H9 (cell line): ENCODE results near the gene BANP. TPM values are rescaled to one million over a fixed set of nuclear protein-coding genes. Genes with fewer than 3 reads are reported as not detected.

Source experiments
- DNase-seq: peaks from one replicate; pipeline ENCODE4 v3.0.0-alpha.2; 2017
- H2AFZ ChIP-seq: one replicate; pipeline ENCODE4 v1.6.1; 2013; ENCODE audit warnings: mild to moderate bottlenecking, low read length, control low read depth, moderate library complexity
- H2AK5ac ChIP-seq: 2 replicates; pipeline ENCODE4 v1.6.1; 2013; ENCODE audit warnings: low read length, control low read depth, mixed read lengths; ENCODE audit not compliant: insufficient read length
- H2BK120ac ChIP-seq: one replicate; pipeline ENCODE4 v1.6.1; 2013; ENCODE audit warnings: low read depth, mild to moderate bottlenecking, low read length, control low read depth, inconsistent platforms; ENCODE audit not compliant: poor library complexity, severe bottlenecking
- H2BK12ac ChIP-seq: 2 replicates; pipeline ENCODE4 v1.6.1; 2013; ENCODE audit warnings: low read length, control low read depth, mixed read lengths, low read depth; ENCODE audit not compliant: insufficient read length
- H2BK15ac ChIP-seq: 2 replicates; pipeline ENCODE4 v1.6.1; 2013; ENCODE audit warnings: low read depth, low read length, control low read depth
- H2BK20ac ChIP-seq: one replicate; pipeline ENCODE4 v1.6.1; 2013; ENCODE audit warnings: low read depth, mild to moderate bottlenecking, low read length, control low read depth, inconsistent platforms; ENCODE audit not compliant: poor library complexity, severe bottlenecking
- H2BK5ac ChIP-seq: 2 replicates; pipeline ENCODE4 v1.6.1; 2013; ENCODE audit warnings: low read length, control low read depth, mixed read lengths; ENCODE audit not compliant: insufficient read length
- H3K14ac ChIP-seq: 2 replicates; pipeline ENCODE4 v1.6.1; 2013; ENCODE audit warnings: low read length, control low read depth; ENCODE audit not compliant: insufficient read depth
- H3K18ac ChIP-seq: 2 replicates; pipeline ENCODE4 v1.6.1; 2013; ENCODE audit warnings: low read depth, mild to moderate bottlenecking, mixed read lengths, low read length, control low read depth; ENCODE audit not compliant: insufficient read length
- H3K23ac ChIP-seq: 2 replicates; pipeline ENCODE4 v1.6.1; 2013; ENCODE audit warnings: low read length, control low read depth, mixed read lengths, low read depth; ENCODE audit not compliant: insufficient read length
- H3K23me2 ChIP-seq: 2 replicates; pipeline ENCODE4 v1.6.1; 2013; ENCODE audit warnings: low read depth, mild to moderate bottlenecking, mixed read lengths, low read length, control low read depth; ENCODE audit not compliant: insufficient read length, poor library complexity, severe bottlenecking
- H3K27ac ChIP-seq: 2 replicates; pipeline ENCODE4 v1.5.1; 2013; ENCODE audit warnings: low read length, control low read depth, mixed read lengths, low read depth; ENCODE audit not compliant: insufficient read length
- H3K27me3 ChIP-seq: 2 replicates; pipeline ENCODE4 v1.6.1; 2013; ENCODE audit warnings: low read length, control low read depth, inconsistent platforms; ENCODE audit not compliant: insufficient read depth
- H3K4ac ChIP-seq: 2 replicates; pipeline ENCODE4 v1.6.1; 2013; ENCODE audit warnings: low read depth, mild to moderate bottlenecking, control low read depth, inconsistent platforms, low read length, moderate library complexity
- H3K4me1 ChIP-seq: 2 replicates; pipeline ENCODE4 v1.6.1; 2013; ENCODE audit warnings: low read length, control low read depth, inconsistent platforms; ENCODE audit not compliant: insufficient read depth
- H3K4me2 ChIP-seq: 2 replicates; pipeline ENCODE4 v1.6.1; 2013; ENCODE audit warnings: low read length, control low read depth, mixed read lengths; ENCODE audit not compliant: insufficient read length, insufficient read depth
- H3K56ac ChIP-seq: 2 replicates; pipeline ENCODE4 v1.6.1; 2013; ENCODE audit warnings: low read depth, mild to moderate bottlenecking, mixed read lengths, low read length, control low read depth; ENCODE audit not compliant: insufficient read length
- H3K79me1 ChIP-seq: 2 replicates; pipeline ENCODE4 v1.6.1; 2013; ENCODE audit warnings: low read depth, mild to moderate bottlenecking, moderate library complexity, low read length, control low read depth, inconsistent platforms; ENCODE audit not compliant: insufficient read depth, poor library complexity, severe bottlenecking
- H3K79me2 ChIP-seq: 2 replicates; pipeline ENCODE4 v1.6.1; 2013; ENCODE audit warnings: low read length, control low read depth, inconsistent platforms; ENCODE audit not compliant: insufficient read depth
- H3K9ac ChIP-seq: 2 replicates; pipeline ENCODE4 v1.6.1; 2013; ENCODE audit warnings: low read length, control low read depth, mixed read lengths; ENCODE audit not compliant: insufficient read length; ENCODE audit errors: extremely low read depth
- H3K9me3 ChIP-seq: one replicate; pipeline ENCODE4 v1.6.1; 2013; ENCODE audit warnings: low read depth, low read length, inconsistent platforms; ENCODE audit not compliant: control insufficient read depth
- H3T11ph ChIP-seq: one replicate; pipeline ENCODE4 v1.6.1; 2013; ENCODE audit warnings: mild to moderate bottlenecking, low read length, control low read depth, inconsistent platforms
- H4K20me1 ChIP-seq: one replicate; pipeline ENCODE4 v1.6.1; 2013; ENCODE audit not compliant: control insufficient read depth, insufficient read length, insufficient read depth
- H4K5ac ChIP-seq: 2 replicates; pipeline ENCODE4 v1.6.1; 2013; ENCODE audit warnings: low read depth, mild to moderate bottlenecking, mixed read lengths, low read length, control low read depth; ENCODE audit not compliant: insufficient read length
- H4K8ac ChIP-seq: replicated peaks from 2 replicates; pipeline ENCODE4 v1.6.1; 2013; ENCODE audit warnings: low read length, control low read depth, mixed read lengths, low read depth; ENCODE audit not compliant: insufficient read length
- H4K91ac ChIP-seq: 2 replicates; pipeline ENCODE4 v1.6.1; 2013; ENCODE audit warnings: low read depth, mild to moderate bottlenecking, moderate library complexity, mixed read lengths, low read length, control low read depth; ENCODE audit not compliant: insufficient read length
- H3K27ac Mint-ChIP-seq, 3 experiments: 2 replicates in 2 of 3; 3 replicates in 1 of 3; pipeline ENCODE4 v1.8.0; 2020 to 2021; ENCODE audit warnings: mixed read lengths in 3 of 3, mild to moderate bottlenecking in 1 of 3, moderate library complexity in 1 of 3
- H3K27me3 Mint-ChIP-seq: 2 replicates; pipeline ENCODE4 v1.8.0; 2021; ENCODE audit warnings: low read depth, mild to moderate bottlenecking, moderate library complexity, mixed read lengths
- H3K36me3 Mint-ChIP-seq, 3 experiments: 2 replicates in 2 of 3; 3 replicates in 1 of 3; pipeline ENCODE4 v1.8.0; 2020 to 2021; ENCODE audit warnings: low read depth in 3 of 3, mixed read lengths in 3 of 3; ENCODE audit not compliant: insufficient read depth in 1 of 3
- H3K4me1 Mint-ChIP-seq, 2 experiments: 2 replicates each; pipeline ENCODE4 v1.8.0; 2020; ENCODE audit warnings: mixed read lengths in 2 of 2
- H3K4me3 Mint-ChIP-seq, 2 experiments: 2 replicates in 1 of 2; 3 replicates in 1 of 2; pipeline ENCODE4 v1.8.0; 2020 to 2021; ENCODE audit warnings: mild to moderate bottlenecking in 2 of 2, mixed read lengths in 2 of 2, moderate library complexity in 1 of 2
- H3K9me3 Mint-ChIP-seq, 2 experiments: 2 replicates in 1 of 2; 3 replicates in 1 of 2; pipeline ENCODE4 v1.8.0; 2020; ENCODE audit warnings: mild to moderate bottlenecking in 2 of 2, mixed read lengths in 2 of 2, moderate library complexity in 1 of 2
- CTCF ChIP-seq: fragments of 200-600 bp; sonication (generic); conservative IDR thresholded peaks from 3 replicates; pipeline ENCODE4 v1.8.0; 2021; ENCODE audit warnings: antibody characterized with exemption, mild to moderate bottlenecking
- WGBS: extraction: QIAGEN DNeasy Blood & Tissue Kit; methylation state at CpG from one replicate; pipeline ENCODE4 v1.1.7; 2013; ENCODE audit warnings: missing lambda C conversion rate, low lambda C conversion rate, mixed read lengths; ENCODE audit not compliant: insufficient read length; ENCODE audit errors: extremely low coverage; 5-methylcytosine and 5-hydroxymethylcytosine counted together
- total RNA-seq: library from RNA; stranded (reverse); gene quantifications from 2 replicates; pipeline ENCODE4 v1.2.1, GENCODE V29; 2021

BANP gene
- total RNA-seq, 1 experiment from 2014 or later, result 24.9 TPM

DNA sequence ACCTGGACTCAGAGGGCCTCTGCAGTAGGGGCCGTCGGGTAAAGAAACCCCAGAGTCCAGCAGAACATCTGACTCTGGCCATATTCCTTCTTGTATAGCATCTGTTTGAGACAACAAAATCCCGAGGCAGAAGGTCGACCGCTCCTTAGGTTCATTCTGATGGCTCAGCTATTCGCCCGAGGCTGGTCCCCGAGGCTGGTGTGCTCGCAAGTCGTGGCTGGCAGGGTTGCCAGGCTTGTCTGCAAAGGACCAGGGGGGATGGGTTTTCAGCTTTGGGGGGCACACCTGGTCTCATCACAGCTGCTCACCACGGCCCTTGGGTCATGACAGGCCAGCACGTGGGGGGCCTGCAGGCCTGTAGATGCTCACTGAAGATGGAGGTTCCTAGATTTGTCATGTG is 119.1 kb downstream of the BANP start:
- no peak overlapping the region for H3K27ac Mint-ChIP-seq
- Histone ChIP-seq H3K14ac (no peak overlapping the region), H3T11ph (no peak overlapping the region), H3K4me2 (no peak overlapping the region), H3K79me2 (no peaks in the 10 kb centered on the region), H3K56ac (no peak overlapping the region), H2AFZ (no peak overlapping the region), H4K8ac (no peak overlapping the region), H3K79me1 (no peaks in the 10 kb centered on the region), H4K5ac (no peak overlapping the region), H3K4me1 (no peaks in the 10 kb centered on the region), H2BK5ac (no peak overlapping the region), H4K20me1 (no peaks in the 10 kb centered on the region), H4K91ac (no peak overlapping the region), H3K27ac (no peak overlapping the region), H2AK5ac (no peak overlapping the region), H3K23me2 (no peaks in the 10 kb centered on the region), H3K27me3 (no peaks in the 10 kb centered on the region), H3K18ac (no peak overlapping the region), H3K9ac (no peak overlapping the region), H3K9me3 (no peaks in the 10 kb centered on the region), H3K4ac (no peak overlapping the region), H2BK120ac (no peak overlapping the region), H2BK15ac (no peak overlapping the region), H3K23ac (no peak overlapping the region), H2BK12ac (no peak overlapping the region), H2BK20ac (no peak overlapping the region)
- H3K36me3 Mint-ChIP-seq, result peaks cover 8 to 23% (median 11%) of the 10 kb centered on the region in 3 experiments; a peak in 6 of 7 replicates
- peaks cover 0 to 5% of the 10 kb centered on the region in 2 experiments; a peak in 2 of 4 replicates for H3K4me1 Mint-ChIP-seq
- WGBS, result no CpG with 5 or more reads among the region's 12 CpGs
- DNase-seq, result no peak
- 0 out of 5 replicates have a peak overlapping the region, but pooled peaks of 1 of the 2 experiments have one; percentile 32 for H3K4me3 Mint-ChIP-seq
- H3K9me3 Mint-ChIP-seq, result no peaks in the 10 kb centered on the region
- no peak for TF ChIP-seq CTCF
- no peaks in the 10 kb centered on the region for H3K27me3 Mint-ChIP-seq
